Smooth muscle cell (in vitro differentiated cells): ENCODE results near the gene FBXO42. TPM values are rescaled to one million over a fixed set of nuclear protein-coding genes. Genes with fewer than 3 reads are reported as not detected.

Experiments
- DNase-seq: peaks from one replicate; lab custom pipeline; 2025; ENCODE audit not compliant: unreplicated experiment; lab: John Stamatoyannopoulos, UW
- H2AFZ ChIP-seq: fragments of 200-600 bp; sonication (generic); 2 replicates; pipeline ENCODE4 v1.6.0; 2016; ENCODE audit warnings: antibody characterized with exemption, low read depth, mild to moderate bottlenecking
- H3F3A ChIP-seq: fragments of 200-600 bp; sonication (generic); 2 replicates; pipeline ENCODE4 v1.6.0; 2017; ENCODE audit warnings: antibody characterized with exemption, low read depth
- H3K27ac ChIP-seq: fragments of 200-600 bp; sonication (generic); 2 replicates; pipeline ENCODE4 v1.5.1; 2016; ENCODE audit warnings: low read depth, mild to moderate bottlenecking
- H3K27me3 ChIP-seq: fragments of 200-600 bp; sonication (generic); 2 replicates; pipeline ENCODE4 v1.6.1; 2016; ENCODE audit warnings: low read depth, mild to moderate bottlenecking
- H3K36me3 ChIP-seq: fragments of 200-600 bp; sonication (generic); 2 replicates; pipeline ENCODE4 v1.5.1; 2016; ENCODE audit warnings: low read depth
- H3K4me1 ChIP-seq: fragments of 200-600 bp; sonication (generic); 2 replicates; pipeline ENCODE4 v1.5.1; 2016; ENCODE audit warnings: low read depth
- H3K4me2 ChIP-seq: fragments of 200-600 bp; sonication (generic); 2 replicates; pipeline ENCODE4 v1.6.0; 2016; ENCODE audit warnings: mild to moderate bottlenecking
- H3K4me3 ChIP-seq: fragments of 200-600 bp; sonication (generic); 2 replicates; pipeline ENCODE4 v1.5.1; 2016; ENCODE audit warnings: mild to moderate bottlenecking
- H3K79me2 ChIP-seq: fragments of 200-600 bp; sonication (generic); 2 replicates; pipeline ENCODE4 v1.6.0; 2016; ENCODE audit warnings: low read depth, mild to moderate bottlenecking
- H3K9ac ChIP-seq: fragments of 200-600 bp; sonication (generic); 2 replicates; pipeline ENCODE4 v1.6.0; 2016; ENCODE audit warnings: low read depth
- H3K9me3 ChIP-seq: fragments of 200-600 bp; sonication (generic); replicated peaks from 2 replicates; pipeline ENCODE4 v1.5.1; 2016; ENCODE audit warnings: low read depth
- H4K20me1 ChIP-seq: fragments of 200-600 bp; sonication (generic); 2 replicates; pipeline ENCODE4 v1.6.0; 2016; ENCODE audit warnings: low read depth
- WGBS: methylation state at CpG from one replicate; pipeline ENCODE4 v1.1.7; 2016; ENCODE audit warnings: low lambda C conversion rate; 5-methylcytosine and 5-hydroxymethylcytosine counted together
- polyA plus RNA-seq: library from polyadenylated mRNA; unstranded; fragments of >200 nt; fragmentation: Nextera tagmentation; extraction: Ambion mirVana; gene quantifications from 2 replicates; pipeline ENCODE4 v1.2.1, GENCODE V29; 2016
- total RNA-seq: library from RNA; depleted of rRNA; stranded (reverse); fragments of >200 nt; gene quantifications from 2 replicates; pipeline ENCODE4 v1.2.3, GENCODE V29; 2014
- TF ChIP-seq, protein P1 (sequence below): fragments of 200-600 bp; sonication (generic); IDR thresholded peaks from 2 replicates; pipeline ENCODE4 v1.5.1; 2017; ENCODE audit warnings: borderline replicate concordance, mild to moderate bottlenecking, antibody characterized with exemption; ENCODE audit not compliant: insufficient read depth, poor library complexity, severe bottlenecking

FBXO42 gene
- total and polyA plus RNA-seq, 2 experiments from 2014 or later = 14.7 to 22.6 TPM

DNA sequence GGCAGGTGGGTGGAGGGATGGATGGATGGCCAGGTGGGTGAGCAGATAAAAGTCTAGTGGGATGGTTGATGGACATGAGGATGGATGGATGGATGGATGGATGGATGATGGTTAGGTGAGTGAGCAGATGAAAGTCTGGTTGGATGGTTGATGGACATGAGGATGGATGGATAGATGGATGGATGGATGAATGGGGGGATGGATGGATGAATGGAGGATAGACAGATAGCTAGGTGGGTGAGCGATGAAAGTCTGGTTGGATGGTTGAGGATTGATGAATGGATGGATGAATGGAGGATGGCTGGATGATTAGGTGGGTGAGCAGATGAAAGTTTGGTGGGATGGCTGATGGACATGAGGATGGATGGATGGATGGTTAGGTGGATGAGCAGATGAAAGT, 130.8 kb downstream of the FBXO42 start:
- 100% methylated on average over 1 of the region's 1 CpG for WGBS
- H3K27me3 ChIP-seq = peaks cover 4% of the 10 kb centered on the region
- H3K4me3 ChIP-seq = no peak overlapping the region

GRCh38 chr1:16219968-16220500, 132.2 kb downstream of the FBXO42 start:
- no peak for DNase-seq
- no peaks in the 10 kb centered on the region for H3K27me3 ChIP-seq
- no peak overlapping the region for H3K9ac ChIP-seq
- TF ChIP-seq, protein P1, sequence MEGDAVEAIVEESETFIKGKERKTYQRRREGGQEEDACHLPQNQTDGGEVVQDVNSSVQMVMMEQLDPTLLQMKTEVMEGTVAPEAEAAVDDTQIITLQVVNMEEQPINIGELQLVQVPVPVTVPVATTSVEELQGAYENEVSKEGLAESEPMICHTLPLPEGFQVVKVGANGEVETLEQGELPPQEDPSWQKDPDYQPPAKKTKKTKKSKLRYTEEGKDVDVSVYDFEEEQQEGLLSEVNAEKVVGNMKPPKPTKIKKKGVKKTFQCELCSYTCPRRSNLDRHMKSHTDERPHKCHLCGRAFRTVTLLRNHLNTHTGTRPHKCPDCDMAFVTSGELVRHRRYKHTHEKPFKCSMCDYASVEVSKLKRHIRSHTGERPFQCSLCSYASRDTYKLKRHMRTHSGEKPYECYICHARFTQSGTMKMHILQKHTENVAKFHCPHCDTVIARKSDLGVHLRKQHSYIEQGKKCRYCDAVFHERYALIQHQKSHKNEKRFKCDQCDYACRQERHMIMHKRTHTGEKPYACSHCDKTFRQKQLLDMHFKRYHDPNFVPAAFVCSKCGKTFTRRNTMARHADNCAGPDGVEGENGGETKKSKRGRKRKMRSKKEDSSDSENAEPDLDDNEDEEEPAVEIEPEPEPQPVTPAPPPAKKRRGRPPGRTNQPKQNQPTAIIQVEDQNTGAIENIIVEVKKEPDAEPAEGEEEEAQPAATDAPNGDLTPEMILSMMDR = no peak
- no peak overlapping the region for H3K27ac ChIP-seq
- H3K9me3 ChIP-seq = no peaks in the 10 kb centered on the region
- no peaks in the 10 kb centered on the region for H3K36me3 ChIP-seq
- H3K4me1 ChIP-seq = no peaks in the 10 kb centered on the region
- H3K4me2 ChIP-seq = no peak overlapping the region
- H4K20me1 ChIP-seq = no peaks in the 10 kb centered on the region
- 96% methylated on average over 4 of the region's 4 CpGs for WGBS
- no peak overlapping the region for H3K4me3 ChIP-seq
- H3F3A ChIP-seq = no peaks in the 10 kb centered on the region
- H2AFZ ChIP-seq = no peak overlapping the region
- H3K79me2 ChIP-seq = no peaks in the 10 kb centered on the region

More for the DNA sequence above, 130.8 kb downstream of the FBXO42 start:
- Histone ChIP-seq H3K4me1 (no peaks in the 10 kb centered on the region), H3F3A (no peaks in the 10 kb centered on the region), H2AFZ (no peak overlapping the region), H3K9ac (no peak overlapping the region), H3K36me3 (no peaks in the 10 kb centered on the region), H3K79me2 (no peaks in the 10 kb centered on the region), H3K27ac (no peak overlapping the region), H4K20me1 (no peaks in the 10 kb centered on the region), H3K4me2 (no peak overlapping the region), H3K9me3 (no peaks in the 10 kb centered on the region)
- no peak for DNase-seq
- TF ChIP-seq, protein P1 = no peak

- no peak overlapping the region for H3K27ac ChIP-seq
- DNase-seq = no peak
- no peaks in the 10 kb centered on the region for H3K4me1 ChIP-seq
- no peak overlapping the region for H2AFZ ChIP-seq
- no peaks in the 10 kb centered on the region for H3K9me3 ChIP-seq
- no peaks in the 10 kb centered on the region for H3K27me3 ChIP-seq
- TF ChIP-seq, protein P1 = no peak
- WGBS = 97% methylated on average over 6 of the region's 6 CpGs
- no peaks in the 10 kb centered on the region for H3F3A ChIP-seq
- no peak overlapping the region for H3K9ac ChIP-seq
- no peaks in the 10 kb centered on the region for H3K36me3 ChIP-seq
- no peak overlapping the region for H3K4me3 ChIP-seq
- H4K20me1 ChIP-seq = no peaks in the 10 kb centered on the region
- no peak overlapping the region for H3K4me2 ChIP-seq
- no peaks in the 10 kb centered on the region for H3K79me2 ChIP-seq
Measured at GRCh38 chr1:16218674-16219071, 133.6 kb downstream of the FBXO42 start.

- Histone ChIP-seq H3K9me3 (no peaks in the 10 kb centered on the region), H3K27ac (no peak overlapping the region), H3K27me3 (no peaks in the 10 kb centered on the region), H3K4me1 (no peaks in the 10 kb centered on the region), H2AFZ (no peak overlapping the region), H3F3A (no peaks in the 10 kb centered on the region), H3K4me2 (peak overlapping the region; percentile 85), H3K36me3 (no peaks in the 10 kb centered on the region), H3K9ac (no peak overlapping the region), H3K79me2 (no peaks in the 10 kb centered on the region), H4K20me1 (no peaks in the 10 kb centered on the region), H3K4me3 (no peak overlapping the region)
- TF ChIP-seq, protein P1 = no peak
- DNase-seq = no peak
- 84% methylated on average over 12 of the region's 12 CpGs for WGBS
Measured at GRCh38 chr1:16218014-16218673, 134.1 kb downstream of the FBXO42 start.
